HFF-Myc (cell line): ENCODE data around the gene BPIFB2.

Source experiments
- DNase-seq: peaks from one replicate; pipeline ENCODE4 v3.0.0-alpha.2; 2011; ENCODE audit warnings: low read depth; ENCODE audit errors: extremely low read depth
- H3K4me3 ChIP-seq: replicated peaks from 2 replicates; pipeline ENCODE4 v1.5.1; 2011; ENCODE audit warnings: low read depth, mild to moderate bottlenecking, control low read depth, low read length
- TF ChIP-seq, protein P1 (sequence below): IDR thresholded peaks from 2 replicates; pipeline ENCODE4 v1.5.1; 2012; ENCODE audit warnings: mild to moderate bottlenecking, low read depth, low read length, control low read depth; ENCODE audit errors: missing control alignments

BPIFB2 gene

DNA sequence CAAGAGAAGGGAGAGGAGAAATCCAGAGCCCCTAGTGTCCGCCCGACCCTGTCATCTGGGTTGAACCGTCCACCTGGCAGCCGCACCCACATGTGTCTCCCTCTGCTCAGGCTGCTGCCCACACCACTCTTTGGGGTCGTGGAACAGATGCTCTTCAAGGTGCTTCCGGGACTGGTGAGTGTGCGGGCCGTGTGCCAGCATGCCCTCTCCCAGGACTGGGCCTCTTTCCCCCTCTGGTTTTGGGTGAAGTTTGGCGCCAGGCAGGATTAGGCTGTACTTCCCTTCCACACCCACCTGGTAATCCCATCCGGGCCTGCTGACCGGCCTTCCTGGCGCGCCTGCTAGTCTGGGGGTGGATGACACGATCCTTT, 54.1 kb downstream of the BPIFB2 start:
- DNase-seq: no peak
- TF ChIP-seq, protein P1, sequence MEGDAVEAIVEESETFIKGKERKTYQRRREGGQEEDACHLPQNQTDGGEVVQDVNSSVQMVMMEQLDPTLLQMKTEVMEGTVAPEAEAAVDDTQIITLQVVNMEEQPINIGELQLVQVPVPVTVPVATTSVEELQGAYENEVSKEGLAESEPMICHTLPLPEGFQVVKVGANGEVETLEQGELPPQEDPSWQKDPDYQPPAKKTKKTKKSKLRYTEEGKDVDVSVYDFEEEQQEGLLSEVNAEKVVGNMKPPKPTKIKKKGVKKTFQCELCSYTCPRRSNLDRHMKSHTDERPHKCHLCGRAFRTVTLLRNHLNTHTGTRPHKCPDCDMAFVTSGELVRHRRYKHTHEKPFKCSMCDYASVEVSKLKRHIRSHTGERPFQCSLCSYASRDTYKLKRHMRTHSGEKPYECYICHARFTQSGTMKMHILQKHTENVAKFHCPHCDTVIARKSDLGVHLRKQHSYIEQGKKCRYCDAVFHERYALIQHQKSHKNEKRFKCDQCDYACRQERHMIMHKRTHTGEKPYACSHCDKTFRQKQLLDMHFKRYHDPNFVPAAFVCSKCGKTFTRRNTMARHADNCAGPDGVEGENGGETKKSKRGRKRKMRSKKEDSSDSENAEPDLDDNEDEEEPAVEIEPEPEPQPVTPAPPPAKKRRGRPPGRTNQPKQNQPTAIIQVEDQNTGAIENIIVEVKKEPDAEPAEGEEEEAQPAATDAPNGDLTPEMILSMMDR: no peak
- no peak overlapping the region for H3K4me3 ChIP-seq

DNA sequence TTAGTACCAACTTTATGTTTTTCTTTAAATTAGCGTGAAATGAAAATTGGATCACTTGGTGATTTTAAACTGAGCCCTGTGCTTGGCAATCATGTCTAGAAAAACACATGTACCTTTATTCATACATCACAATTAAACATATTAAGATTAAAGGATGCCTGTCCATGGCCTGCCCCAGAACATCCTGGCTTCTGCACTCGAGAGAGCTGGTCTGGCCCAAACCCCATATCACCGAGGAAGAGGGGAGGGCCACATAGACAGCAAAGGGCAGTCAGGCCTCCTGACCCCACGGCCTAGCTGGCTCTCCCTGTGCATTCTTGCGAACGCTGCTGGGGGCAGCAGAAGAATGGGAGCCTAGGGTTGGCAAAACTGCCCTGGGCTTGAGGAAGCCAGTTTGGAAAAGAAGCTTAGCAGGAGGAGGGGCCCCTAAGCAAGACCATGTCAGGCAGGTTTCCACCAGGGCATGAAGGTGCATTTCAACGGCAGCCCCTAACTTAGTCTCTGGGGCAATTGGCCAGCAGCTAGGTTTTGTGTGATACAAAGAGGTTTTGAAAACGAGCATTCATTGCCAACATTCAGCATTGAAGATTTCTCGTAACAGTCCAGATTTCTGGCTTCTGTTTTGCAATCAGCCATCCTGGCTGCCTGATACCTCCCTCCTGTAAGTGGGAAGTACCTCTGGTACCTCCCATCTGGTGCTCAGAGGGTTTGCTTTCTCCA, 54.8 kb downstream of the BPIFB2 start:
- no peak overlapping the region for H3K4me3 ChIP-seq
- no peak for DNase-seq
- TF ChIP-seq, protein P1: no peak

DNA sequence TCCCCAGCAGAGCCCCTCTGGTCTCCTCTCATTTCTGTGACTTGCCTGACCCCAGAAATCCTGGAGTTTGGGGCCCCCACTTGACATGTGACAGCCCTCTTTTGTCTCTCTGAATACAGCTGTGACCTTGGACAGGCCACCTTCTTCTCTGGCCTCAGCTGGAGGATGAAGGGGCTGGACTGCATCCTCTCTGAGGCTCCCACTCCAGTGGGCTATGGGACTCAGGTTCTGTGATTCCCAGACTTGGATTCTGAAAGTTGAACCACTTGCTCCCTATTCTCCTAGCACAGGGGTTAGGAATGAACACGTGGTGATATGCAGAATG, 55.3 kb downstream of the BPIFB2 start:
- H3K4me3 ChIP-seq: no peak overlapping the region
- TF ChIP-seq, protein P1: no peak
- DNase-seq: no peak

DNA sequence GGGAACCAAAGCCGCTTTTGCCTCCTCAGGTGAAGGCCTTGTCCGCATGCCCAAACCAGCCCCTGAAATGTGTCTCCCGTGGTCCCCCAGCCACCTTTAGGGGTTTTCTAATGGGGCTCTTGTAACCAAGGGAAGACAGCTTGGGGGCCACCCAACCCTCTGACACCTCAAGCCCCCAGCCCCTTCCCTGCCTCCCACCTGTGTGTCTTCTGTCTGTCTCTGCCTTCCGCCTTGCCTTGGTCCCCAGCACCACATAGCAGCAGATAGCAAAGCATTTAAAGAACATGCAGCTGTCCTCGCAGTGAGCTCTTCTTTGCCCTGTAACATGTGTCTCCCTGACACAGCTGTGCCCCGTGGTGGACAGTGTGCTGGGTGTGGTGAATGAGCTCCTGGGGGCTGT, 55.8 kb downstream of the BPIFB2 start:
- TF ChIP-seq, protein P1: no peak
- DNase-seq: no peak
- H3K4me3 ChIP-seq: no peak overlapping the region

DNA sequence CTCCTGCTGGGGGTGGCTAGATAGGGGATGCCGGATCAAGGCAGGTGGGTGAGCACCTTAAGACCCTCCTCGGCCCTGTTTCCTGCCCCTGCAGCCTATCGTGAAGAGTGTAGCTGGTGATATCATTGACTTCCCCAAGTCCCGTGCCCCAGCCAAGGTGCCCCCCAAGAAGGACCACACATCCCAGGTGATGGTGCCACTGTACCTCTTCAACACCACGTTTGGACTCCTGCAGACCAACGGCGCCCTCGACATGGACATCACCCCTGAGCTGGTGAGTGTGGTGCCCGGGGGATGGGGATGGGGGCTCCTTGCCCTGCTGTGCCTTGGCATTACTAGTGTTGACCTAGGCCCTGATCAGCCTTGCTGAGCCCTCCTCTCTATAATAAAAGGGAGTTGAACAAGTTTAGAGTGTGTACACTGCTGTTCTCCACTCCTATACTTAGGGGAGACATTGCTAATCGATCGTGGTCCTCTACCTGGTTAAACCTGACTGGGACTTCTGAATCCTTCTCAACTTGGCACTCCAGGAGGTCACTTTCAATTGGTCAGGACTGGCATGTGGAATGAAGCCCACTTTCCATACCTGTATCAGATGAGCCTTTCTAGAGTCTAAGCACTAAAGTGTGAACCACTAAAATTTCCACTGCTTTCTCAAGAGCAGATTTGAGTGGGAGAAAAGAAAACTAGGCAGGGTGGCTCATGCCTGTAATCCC, 57.2 kb downstream of the BPIFB2 start:
- TF ChIP-seq, protein P1: no peak
- H3K4me3 ChIP-seq: no peak overlapping the region
- no peak for DNase-seq

DNA sequence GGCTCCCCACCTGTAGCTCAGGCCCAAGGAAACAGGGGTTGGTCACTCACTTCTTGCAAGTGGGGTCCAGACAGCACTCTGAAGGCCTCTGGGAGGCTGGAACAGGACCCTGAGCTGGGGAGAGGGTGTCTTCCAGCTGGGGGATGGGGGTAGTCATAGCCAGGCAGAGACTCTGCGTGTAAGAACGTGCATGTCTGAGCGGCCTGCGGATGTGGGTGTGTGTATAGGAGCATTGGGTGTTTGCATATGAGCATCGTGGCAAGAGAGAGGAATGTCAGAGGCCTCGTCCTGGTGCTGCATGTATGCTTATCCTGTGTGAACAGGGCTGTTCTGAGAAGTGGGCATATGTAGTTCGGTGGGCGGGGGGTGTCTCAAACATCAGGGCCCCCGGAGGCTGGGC, 58.3 kb downstream of the BPIFB2 start:
- no peak overlapping the region for H3K4me3 ChIP-seq
- DNase-seq: no peak
- TF ChIP-seq, protein P1: no peak
